Transverse colon (tissue), 4 donors: ENCODE measurements around the gene UMOD.

Source experiments
- POLR2A ChIP-seq: fragments of 450-650 bp; IDR thresholded peaks from one replicate; pipeline ENCODE4 v1.6.1; 2016; ENCODE audit warnings: antibody characterized with exemption, mild to moderate bottlenecking, moderate library complexity
- POLR2AphosphoS5 ChIP-seq, 3 donors: sonication (generic); formaldehyde crosslinking; IDR thresholded peaks; one replicate each; pipeline ENCODE4 v1.6.1; 2016; ENCODE audit warnings: antibody characterized with exemption in 3 of 3
- TF ChIP-seq, protein P1 (sequence below), 5 experiments: fragments of 200-600 bp in 3 of 5; fragments of 450-650 bp in 2 of 5; sonication (generic) in 3 of 5; IDR thresholded peaks; 1 replicate in 2 of 5; 2 replicates in 3 of 5; pipeline ENCODE4 v1.5.1; 2016 to 2017; ENCODE audit warnings: antibody characterized with exemption in 5 of 5, inconsistent platforms in 3 of 5, mild to moderate bottlenecking in 2 of 5, moderate library complexity in 1 of 5

DNA sequence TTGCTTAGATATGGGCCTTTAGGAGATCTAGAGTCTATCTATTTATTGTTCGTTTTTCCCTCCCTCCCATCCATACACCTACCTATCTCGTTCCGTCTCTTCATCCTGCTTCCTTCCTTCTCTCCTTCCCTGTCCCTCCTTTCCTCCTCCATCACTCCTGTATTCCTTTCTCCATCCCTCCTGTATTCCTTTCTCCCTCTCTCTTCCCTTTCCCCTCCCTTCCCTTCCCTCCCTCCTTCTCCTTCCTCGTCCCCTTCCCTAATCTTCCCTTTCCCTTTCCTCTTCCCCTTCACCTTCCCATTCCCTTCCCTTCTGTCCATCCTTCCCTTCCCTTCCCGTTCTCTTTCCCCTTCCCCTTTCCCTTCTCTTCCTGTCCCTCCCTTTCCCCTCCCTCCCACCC, 35.8 kb downstream of the UMOD start:
- no peak for TF ChIP-seq POLR2AphosphoS5 (IDR thresholded peaks at IDR 0.05)
- TF ChIP-seq POLR2A, result no peak
- TF ChIP-seq, protein P1, sequence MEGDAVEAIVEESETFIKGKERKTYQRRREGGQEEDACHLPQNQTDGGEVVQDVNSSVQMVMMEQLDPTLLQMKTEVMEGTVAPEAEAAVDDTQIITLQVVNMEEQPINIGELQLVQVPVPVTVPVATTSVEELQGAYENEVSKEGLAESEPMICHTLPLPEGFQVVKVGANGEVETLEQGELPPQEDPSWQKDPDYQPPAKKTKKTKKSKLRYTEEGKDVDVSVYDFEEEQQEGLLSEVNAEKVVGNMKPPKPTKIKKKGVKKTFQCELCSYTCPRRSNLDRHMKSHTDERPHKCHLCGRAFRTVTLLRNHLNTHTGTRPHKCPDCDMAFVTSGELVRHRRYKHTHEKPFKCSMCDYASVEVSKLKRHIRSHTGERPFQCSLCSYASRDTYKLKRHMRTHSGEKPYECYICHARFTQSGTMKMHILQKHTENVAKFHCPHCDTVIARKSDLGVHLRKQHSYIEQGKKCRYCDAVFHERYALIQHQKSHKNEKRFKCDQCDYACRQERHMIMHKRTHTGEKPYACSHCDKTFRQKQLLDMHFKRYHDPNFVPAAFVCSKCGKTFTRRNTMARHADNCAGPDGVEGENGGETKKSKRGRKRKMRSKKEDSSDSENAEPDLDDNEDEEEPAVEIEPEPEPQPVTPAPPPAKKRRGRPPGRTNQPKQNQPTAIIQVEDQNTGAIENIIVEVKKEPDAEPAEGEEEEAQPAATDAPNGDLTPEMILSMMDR (IDR thresholded peaks at IDR 0.05), result no peak
